Measurements from ENCODE around the gene MYLK.

Gene MYLK

GRCh38 chr3:123774474-123774873, 109.7 kb downstream of the MYLK start:
- no peak for DNase-seq

GRCh38 chr3:123773681-123774431, 110.3 kb downstream of the MYLK start:
- DNase-seq: peak in 39 of 56 donors; percentile 13 to 85 (median 56)

DNA sequence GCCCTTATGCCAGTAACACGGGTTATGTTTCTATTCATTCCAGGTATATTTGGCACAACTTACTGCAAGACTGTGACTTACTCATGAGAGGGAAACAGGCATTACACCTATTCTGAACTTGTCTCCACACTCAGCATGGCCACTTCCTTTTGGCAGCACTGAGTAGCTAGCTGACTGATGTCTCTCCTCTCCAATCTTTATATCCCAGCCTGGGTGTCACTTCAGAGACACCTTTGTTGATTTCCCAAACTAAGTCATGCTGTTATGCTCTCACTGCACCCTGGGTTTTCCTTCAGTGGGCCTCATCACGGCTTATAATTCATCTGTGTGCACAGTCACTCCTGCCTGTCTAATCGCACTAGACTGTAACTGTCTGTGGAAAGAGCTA, 114.8 kb downstream of the MYLK start:
- DNase-seq: no peak

GRCh38 chr3:123768480-123769355, 115.4 kb downstream of the MYLK start:
- DNase-seq: no peak

GRCh38 chr3:123767564-123768292, 116.4 kb downstream of the MYLK start:
- DNase-seq: no peak

DNA sequence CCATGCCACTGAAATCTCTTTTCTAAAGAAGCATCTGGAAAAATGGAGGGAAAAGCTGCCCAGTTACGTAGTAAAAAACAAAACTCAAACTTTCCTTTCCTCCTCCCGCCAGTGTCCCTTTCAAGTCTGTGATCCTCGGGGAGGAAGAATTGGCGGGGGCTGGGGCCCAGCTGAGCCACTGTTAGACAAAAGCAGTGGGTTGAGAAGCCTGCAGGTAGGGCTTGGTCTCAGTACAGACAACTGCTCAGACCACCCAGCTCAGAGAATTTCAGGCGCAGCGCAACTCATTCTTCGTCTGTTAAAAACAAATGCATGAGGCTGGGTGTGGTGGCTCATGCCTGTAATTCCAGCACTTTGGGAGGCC, 117.1 kb downstream of the MYLK start:
- no peak for DNase-seq

GRCh38 chr3:123766193-123767008, 117.7 kb downstream of the MYLK start:
- no peak for DNase-seq

DNA sequence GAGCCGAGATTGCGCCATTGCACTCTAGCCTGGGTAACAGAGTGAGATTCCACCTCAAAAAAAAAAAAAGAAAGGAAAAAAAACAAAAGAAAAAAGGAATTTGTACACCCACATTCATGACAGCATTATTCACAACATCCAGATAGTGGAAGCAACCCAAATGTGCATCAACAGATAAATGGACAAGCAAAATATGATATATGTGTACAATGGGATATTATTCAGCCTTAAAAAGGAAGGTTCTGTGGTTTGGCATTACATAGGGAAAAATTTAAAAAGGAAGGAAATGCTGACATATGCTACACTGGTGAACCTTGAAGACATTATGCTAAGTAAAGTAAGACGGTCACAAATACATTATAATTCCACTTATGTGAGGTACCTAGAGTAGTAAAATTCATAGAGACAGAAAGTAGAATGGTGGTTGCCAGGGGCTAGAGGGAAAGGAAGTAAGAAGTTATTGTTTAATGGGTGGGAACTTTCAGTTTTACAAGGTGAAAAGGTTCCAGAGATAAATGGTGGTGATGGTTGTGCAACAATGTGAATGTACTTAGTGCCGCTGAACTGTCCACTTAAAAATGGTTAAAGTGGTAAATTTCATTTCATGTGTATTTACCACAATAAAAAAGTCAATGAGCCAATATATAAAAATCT, 118.5 kb downstream of the MYLK start:
- no peak for DNase-seq

DNA sequence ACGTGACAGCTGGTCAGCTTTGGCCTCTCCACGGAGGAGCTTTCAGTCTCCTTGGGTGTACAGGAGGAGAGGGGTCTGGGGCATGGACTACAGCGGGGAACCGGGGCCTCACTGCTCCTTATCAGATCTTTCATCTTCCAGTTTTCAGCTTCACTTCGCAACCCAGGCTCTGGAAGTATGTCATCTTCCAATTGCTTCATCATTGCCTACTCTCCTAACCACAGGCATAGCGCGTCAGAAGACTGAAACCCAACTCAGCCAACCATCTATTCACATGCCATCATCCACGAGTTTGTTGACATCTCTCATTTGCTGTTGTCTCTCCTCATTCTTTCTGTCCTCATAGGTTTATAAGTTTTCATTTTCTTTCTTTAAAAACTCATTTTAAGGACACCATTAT, 119.5 kb downstream of the MYLK start:
- no peak for DNase-seq

DNA sequence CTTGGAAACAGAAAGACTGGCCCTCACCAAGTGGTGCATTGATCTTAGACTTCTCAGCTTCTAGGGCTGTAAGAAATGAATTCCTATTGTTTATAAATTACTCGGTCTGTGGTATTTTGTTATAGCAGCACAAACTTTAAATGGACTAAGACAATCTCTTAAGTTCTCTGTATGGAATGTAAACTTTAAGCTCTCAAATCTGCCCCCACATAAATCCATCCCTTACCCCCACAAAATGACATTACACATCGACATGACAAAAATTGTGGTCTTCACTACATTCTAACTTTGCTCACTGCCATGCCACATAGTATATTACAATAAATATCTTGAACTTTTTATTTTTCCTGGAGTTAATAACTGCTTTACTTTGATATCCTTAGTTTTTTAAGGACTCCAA, 121.3 kb downstream of the MYLK start:
- DNase-seq: no peak

GRCh38 chr3:123760817-123761216, 123.3 kb downstream of the MYLK start:
- no peak for DNase-seq

GRCh38 chr3:123759871-123760270, 124.3 kb downstream of the MYLK start:
- no peak for DNase-seq

GRCh38 chr3:123759311-123759710, 124.8 kb downstream of the MYLK start:
- DNase-seq: no peak

DNA sequence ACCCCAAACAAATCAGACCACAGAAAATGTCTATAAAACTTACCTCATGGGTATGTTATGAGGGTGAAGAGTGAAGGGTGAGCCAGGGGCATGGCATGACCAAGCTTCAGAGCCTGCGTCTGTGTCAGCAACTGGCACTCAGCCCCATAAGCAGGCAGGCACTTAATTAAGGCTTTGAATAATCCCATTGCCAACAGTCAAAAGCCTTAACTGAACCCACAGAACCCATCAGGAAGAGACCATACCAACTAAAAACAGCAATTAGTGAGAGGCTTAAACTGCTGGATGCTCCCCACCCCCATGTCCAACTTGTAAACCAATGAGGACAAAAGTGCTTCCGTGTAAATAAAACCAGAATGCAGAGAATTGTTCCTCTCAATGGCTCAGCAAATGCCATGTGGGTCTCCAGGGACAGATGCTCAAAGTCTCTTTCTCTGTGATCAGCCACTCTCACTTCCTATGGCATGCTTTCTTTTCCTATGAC, 126.0 kb downstream of the MYLK start:
- peak in 4 of 56 donors; percentile 5 to 16 (median 12) for DNase-seq

DNA sequence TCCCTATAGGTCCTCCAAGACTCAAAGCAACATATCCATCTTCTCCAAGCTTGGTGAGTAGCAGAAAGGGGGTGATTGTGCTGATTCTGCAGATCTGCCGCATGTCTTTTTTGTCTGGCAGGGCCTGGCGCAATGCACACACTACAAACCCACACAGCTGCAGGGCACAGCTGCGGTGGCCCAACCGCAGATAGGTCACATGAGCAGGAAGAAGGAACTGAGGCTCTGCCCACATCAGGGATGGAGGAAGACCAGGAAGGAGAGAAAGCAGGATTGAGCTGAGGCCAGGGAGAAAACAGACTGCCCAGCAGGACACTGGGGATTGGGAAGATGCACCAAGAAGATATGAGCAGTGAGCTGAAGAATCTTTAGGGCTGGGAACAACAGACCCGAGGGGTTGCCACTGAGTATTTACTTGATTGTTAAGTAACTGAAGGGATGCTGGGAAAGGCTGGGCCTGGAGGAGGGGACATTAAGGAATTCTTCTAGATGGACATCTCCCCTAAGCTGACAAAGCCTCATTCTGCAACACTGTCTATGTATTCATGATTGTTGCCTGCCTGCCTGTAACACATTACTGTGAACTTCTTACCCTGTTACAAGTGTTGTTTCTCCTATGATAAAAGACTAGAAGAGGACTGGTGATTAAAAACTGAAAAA, 126.7 kb downstream of the MYLK start:
- peak in 46 of 56 donors; percentile 6 to 82 (median 41) for DNase-seq

- no peak for DNase-seq
Measured at GRCh38 chr3:123755501-123755900, 128.6 kb downstream of the MYLK start.

GRCh38 chr3:123755085-123755484, 129.0 kb downstream of the MYLK start:
- DNase-seq: no peak

- no peak for DNase-seq
Measured at GRCh38 chr3:123753286-123753685, 130.8 kb downstream of the MYLK start.

- DNase-seq: no peak
Measured at GRCh38 chr3:123752228-123752627, 131.9 kb downstream of the MYLK start.

- no peak for DNase-seq
Measured at GRCh38 chr3:123751433-123751832, 132.7 kb downstream of the MYLK start.
